ENCODE measurements around the gene FXYD2. TPM values are rescaled to one million over a fixed set of nuclear protein-coding genes. Genes with fewer than 3 reads are reported as not detected.

The FXYD2 gene
- total RNA-seq, 6 experiments from 2014 or later: 9.3 to 13.7 (median 11.4) TPM

GRCh38 chr11:117862753-117863152, 38.2 kb upstream of the FXYD2 start:
- Histone ChIP-seq H3K27ac (peak overlapping the region in 2 of 3 donors; percentile 60 to 74), H3K27me3 (no peaks in the 10 kb centered on the region), H3K9me3 (no peaks in the 10 kb centered on the region), H3K4me3 (no peak overlapping the region), H3K4me1 (no peaks in the 10 kb centered on the region), H3K36me3 (no peaks in the 10 kb centered on the region)
- no peak for DNase-seq
- intact Hi-C loops (cut with DNase I): no loop called here
- TF ChIP-seq POLR2A (IDR thresholded peaks at IDR 0.05): no peak
- no peak for TF ChIP-seq CTCF (IDR thresholded peaks at IDR 0.05)
- ATAC-seq: no peak
- no CpG with 5 or more reads among the region's 1 CpG for WGBS (ENCODE audit: insufficient coverage, low coverage, low lambda C conversion rate, missing lambda C conversion rate)

- peak overlapping the region; percentile 60 to 74 (median 66) for H3K27ac ChIP-seq
- 48% methylated on average over 7 of the region's 12 CpGs for WGBS (ENCODE audit: insufficient coverage, low coverage, low lambda C conversion rate, missing lambda C conversion rate)
- intact Hi-C loops (cut with DNase I): no loop called here
Observed at GRCh38 chr11:117862019-117862725, 37.6 kb upstream of the FXYD2 start.

GRCh38 chr11:117861151-117862018, 36.8 kb upstream of the FXYD2 start:
- DNase-seq: peak in 2 of 3 donors; percentile 52 to 58
- ATAC-seq: peak; percentile 80 to 88 (median 80)
- no peak for TF ChIP-seq POLR2A (IDR thresholded peaks at IDR 0.05)
- TF ChIP-seq CTCF (IDR thresholded peaks at IDR 0.05): no peak

More at GRCh38 chr11:117862019-117862725, 37.6 kb upstream of the FXYD2 start:
- DNase-seq (peak in 1 of 3 donors; percentile 37), ATAC-seq (peak in 1 of 4 donors; percentile 21)
- Histone ChIP-seq H3K4me3 (no peak overlapping the region), H3K4me1 (no peaks in the 10 kb centered on the region), H3K9me3 (no peaks in the 10 kb centered on the region), H3K36me3 (no peaks in the 10 kb centered on the region), H3K27me3 (no peaks in the 10 kb centered on the region)
- TF ChIP-seq CTCF (IDR thresholded peaks at IDR 0.05): no peak
- TF ChIP-seq POLR2A (IDR thresholded peaks at IDR 0.05): no peak

DNA sequence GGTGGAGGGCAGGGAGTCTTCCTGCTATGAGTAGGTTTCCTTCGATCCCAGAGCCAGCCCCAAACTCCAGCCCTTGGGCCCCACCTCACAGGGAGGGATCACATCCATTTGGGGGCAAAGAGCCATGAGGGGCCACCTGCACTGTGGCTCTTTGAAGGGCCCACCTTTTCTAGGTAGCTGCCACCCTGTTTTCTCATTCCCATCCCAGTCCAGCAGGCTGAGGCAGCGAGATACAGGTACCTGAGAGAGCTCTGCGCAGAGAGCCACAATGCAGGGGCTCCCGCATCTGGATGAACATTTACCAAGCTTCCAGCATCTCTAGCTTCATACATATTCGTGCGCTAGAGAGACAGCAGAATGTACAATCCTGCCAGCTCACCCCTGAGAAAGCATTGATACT, 35.6 kb upstream of the FXYD2 start:
- no peaks in the 10 kb centered on the region for H3K36me3 ChIP-seq
- no peak overlapping the region for H3K27ac ChIP-seq
- DNase-seq (peak in 1 of 3 donors; percentile 21), ATAC-seq (no peak)
- WGBS (ENCODE audit: insufficient coverage, low coverage, low lambda C conversion rate, missing lambda C conversion rate): 80% methylated on average over 1 of the region's 6 CpGs
- no peaks in the 10 kb centered on the region for H3K4me1 ChIP-seq
- intact Hi-C loops (cut with DNase I): no loop called here
- H3K27me3 ChIP-seq: no peaks in the 10 kb centered on the region
- no peak for TF ChIP-seq CTCF (IDR thresholded peaks at IDR 0.05)
- H3K4me3 ChIP-seq: no peak overlapping the region
- no peaks in the 10 kb centered on the region for H3K9me3 ChIP-seq

More at GRCh38 chr11:117861151-117862018, 36.8 kb upstream of the FXYD2 start:
- intact Hi-C loops (cut with DNase I): no loop called here
- no peaks in the 10 kb centered on the region for H3K9me3 ChIP-seq
- H3K27ac ChIP-seq: peak overlapping the region; percentile 60 to 74 (median 66)
- 26% methylated on average over 13 of the region's 13 CpGs for WGBS (ENCODE audit: insufficient coverage, low coverage, low lambda C conversion rate, missing lambda C conversion rate)
- no peak overlapping the region for H3K4me3 ChIP-seq
- no peaks in the 10 kb centered on the region for H3K36me3 ChIP-seq
- no peaks in the 10 kb centered on the region for H3K4me1 ChIP-seq
- H3K27me3 ChIP-seq: no peaks in the 10 kb centered on the region

Data from right lobe of liver (tissue), 6 donors.